Calu3 (cell line): ENCODE results near the gene GGT1. TPM values are rescaled to one million over a fixed set of nuclear protein-coding genes. Genes with fewer than 3 reads are reported as not detected.
"Not testable (repeated sequence)": the region's sequence is repeated elsewhere in the genome, so short reads cannot be mapped to it uniquely, and the experiment has no call there.

Source experiments
- BruUV-seq: library from RNA; stranded (reverse); fragments of 400-500 nt; replicated peaks from 2 replicates; lab custom pipeline; 2021; lab: Mats Ljungman, UMichigan
- CTCF ChIA-PET: fragments of 300-600 bp; sonication (Branson Sonifier 250); formaldehyde crosslinking; loops from one replicate; lab custom pipeline; 2022; ENCODE audit warnings: antibody characterized with exemption; lab: Charles Lee
- DNase-seq: peaks from one replicate; pipeline ENCODE4 v3.0.0; 2022
- H3K27ac Mint-ChIP-seq: one replicate; pipeline ENCODE4 v1.8.0; 2022; ENCODE audit warnings: mixed read lengths; ENCODE audit not compliant: unreplicated experiment
- H3K27me3 Mint-ChIP-seq: one replicate; pipeline ENCODE4 v1.8.0; 2022; ENCODE audit warnings: mixed read lengths; ENCODE audit not compliant: unreplicated experiment
- H3K36me3 Mint-ChIP-seq: one replicate; pipeline ENCODE4 v1.8.0; 2022; ENCODE audit warnings: mild to moderate bottlenecking, moderate library complexity, mixed read lengths; ENCODE audit not compliant: insufficient read depth, unreplicated experiment
- H3K4me1 Mint-ChIP-seq: one replicate; pipeline ENCODE4 v1.8.0; 2022; ENCODE audit warnings: mild to moderate bottlenecking, low read depth, mixed read lengths; ENCODE audit not compliant: unreplicated experiment
- H3K4me3 Mint-ChIP-seq: one replicate; pipeline ENCODE4 v1.8.0; 2022; ENCODE audit warnings: mild to moderate bottlenecking, low read depth, moderate library complexity, mixed read lengths; ENCODE audit not compliant: unreplicated experiment
- H3K9me3 Mint-ChIP-seq: one replicate; pipeline ENCODE4 v1.8.0; 2022; ENCODE audit warnings: low read depth, mixed read lengths; ENCODE audit not compliant: unreplicated experiment
- CTCF ChIP-seq: fragments of 200-600 bp; IDR thresholded peaks from one replicate; pipeline ENCODE4 v1.8.0; 2022; ENCODE audit warnings: antibody characterized with exemption; ENCODE audit not compliant: unreplicated experiment
- intact Hi-C: fragments of 100-400 bp; cut with micrococcal nuclease; formaldehyde crosslinking; loops from one replicate; pipeline ENCODE4 v1.10.0; 2022; ENCODE audit not compliant: unreplicated experiment
- total RNA-seq: library from RNA; stranded (reverse); gene quantifications from 2 replicates; pipeline ENCODE4 v1.2.3, GENCODE V29; 2022

GGT1 gene
- total RNA-seq, 1 experiment from 2014 or later = 63.8 TPM

GRCh38 chr22:24593836-24594568, 9.0 kb upstream of the GGT1 start:
- intact Hi-C loops = no loop called here
- Mint-ChIP-seq H3K36me3 (peaks cover 38% of the 10 kb centered on the region), H3K27ac (peak overlapping the region; percentile 42), H3K4me1 (peaks cover 50% of the 10 kb centered on the region), H3K4me3 (peak overlapping the region; percentile 83), H3K9me3 (no peaks in the 10 kb centered on the region), H3K27me3 (no peaks in the 10 kb centered on the region)
- CTCF ChIA-PET = interaction anchor here (0.6 to 0.7 kb wide), 2 partner anchors 21 to 44 kb away, joined by 3 to 4 read pairs; no protein-coding TSS in a partner anchor
- DNase-seq = no peak
- BruUV-seq = no TSS peak
- TF ChIP-seq CTCF = no peak

GRCh38 chr22:24594569-24595120, 8.3 kb upstream of the GGT1 start:
- TF ChIP-seq CTCF = no peak
- Mint-ChIP-seq H3K9me3 (no peaks in the 10 kb centered on the region), H3K36me3 (peaks cover 31% of the 10 kb centered on the region), H3K4me1 (peaks cover 51% of the 10 kb centered on the region), H3K27me3 (no peaks in the 10 kb centered on the region), H3K4me3 (no peak overlapping the region), H3K27ac (peak overlapping the region; percentile 32)
- BruUV-seq = no TSS peak
- peak; percentile 60 for DNase-seq
- intact Hi-C loops = no loop called here
- CTCF ChIA-PET = no interaction called here

- no peak overlapping the region for H3K4me3 Mint-ChIP-seq
- DNase-seq = no peak
- no TSS peak for BruUV-seq
- H3K36me3 Mint-ChIP-seq = peaks cover 31% of the 10 kb centered on the region
- no peak overlapping the region for H3K27ac Mint-ChIP-seq
- TF ChIP-seq CTCF = no peak
- no peaks in the 10 kb centered on the region for H3K9me3 Mint-ChIP-seq
- intact Hi-C loops = no loop called here
- peaks cover 48% of the 10 kb centered on the region for H3K4me1 Mint-ChIP-seq
- CTCF ChIA-PET = no interaction called here
- no peaks in the 10 kb centered on the region for H3K27me3 Mint-ChIP-seq
Observed at GRCh38 chr22:24595228-24595627, 7.8 kb upstream of the GGT1 start.

GRCh38 chr22:24595863-24596262, 7.1 kb upstream of the GGT1 start:
- DNase-seq = no peak
- H3K27me3 Mint-ChIP-seq = no peaks in the 10 kb centered on the region
- intact Hi-C loops = no loop called here
- no peak for TF ChIP-seq CTCF
- peaks cover 42% of the 10 kb centered on the region for H3K4me1 Mint-ChIP-seq
- H3K36me3 Mint-ChIP-seq = peaks cover 31% of the 10 kb centered on the region
- no peak overlapping the region for H3K4me3 Mint-ChIP-seq
- H3K9me3 Mint-ChIP-seq = no peaks in the 10 kb centered on the region
- no TSS peak for BruUV-seq
- CTCF ChIA-PET = no interaction called here
- no peak overlapping the region for H3K27ac Mint-ChIP-seq

GRCh38 chr22:24597076-24597475, 5.9 kb upstream of the GGT1 start:
- H3K4me3 Mint-ChIP-seq, H3K27ac Mint-ChIP-seq, intact Hi-C loops, BruUV-seq, DNase-seq, H3K27me3 Mint-ChIP-seq, H3K9me3 Mint-ChIP-seq: not testable (repeated sequence)
- Mint-ChIP-seq H3K36me3 (peaks cover 23% of the 10 kb centered on the region), H3K4me1 (peaks cover 51% of the 10 kb centered on the region)
- CTCF ChIA-PET = interaction anchor here (0.6 to 0.9 kb wide), 2 partner anchors 13 to 103 kb away, joined by 3 read pairs; no protein-coding TSS in a partner anchor
